H1 (cell line): ENCODE results near the gene KBTBD3. TPM values are rescaled to one million over a fixed set of nuclear protein-coding genes. Genes with fewer than 3 reads are reported as not detected.

Source experiments
- ASH2L ChIP-seq: fragments of 200-600, 300-600 bp; sonication (generic); IDR thresholded peaks from one replicate; pipeline ENCODE4 v1.7.1; 2017; ENCODE audit warnings: low read length
- BCL11A ChIP-seq, 2 experiments: IDR thresholded peaks; one replicate each; pipeline ENCODE4 v1.6.1; 2011; ENCODE audit warnings: low read depth in 2 of 2, low read length in 2 of 2, mild to moderate bottlenecking in 2 of 2
- CBX8 ChIP-seq: fragments of 300-800, 300-1000 bp; sonication (generic); IDR thresholded peaks from 2 replicates; pipeline ENCODE4 v1.7.1; 2016; ENCODE audit warnings: low read depth, low read length, borderline replicate concordance
- CEBPB ChIP-seq: IDR thresholded peaks from 2 replicates; pipeline ENCODE4 v1.6.1; 2012; ENCODE audit warnings: low read depth, low read length
- CHD1 ChIP-seq: IDR thresholded peaks from 2 replicates; pipeline ENCODE4 v1.6.1; 2012; ENCODE audit warnings: low read depth, low read length, improper control_type of control experiment
- CREB1 ChIP-seq: IDR thresholded peaks from 2 replicates; pipeline ENCODE4 v1.6.1; 2012; ENCODE audit warnings: inconsistent platforms
- EP300 ChIP-seq, 2 experiments: IDR thresholded peaks; 1 replicate in 1 of 2; 2 replicates in 1 of 2; pipeline ENCODE4 v1.6.1; 2011 to 2012; ENCODE audit warnings: low read depth in 2 of 2, low read length in 2 of 2, mild to moderate bottlenecking in 2 of 2, borderline replicate concordance in 1 of 2, inconsistent platforms in 1 of 2, moderate library complexity in 1 of 2
- EZH2 ChIP-seq: fragments of 200-600 bp; sonication (generic); IDR thresholded peaks from 2 replicates; pipeline ENCODE4 v1.7.1; 2012; ENCODE audit warnings: low read depth, mild to moderate bottlenecking, moderate library complexity, low read length, inconsistent platforms; ENCODE audit not compliant: severe bottlenecking
- FOSL1 ChIP-seq: IDR thresholded peaks from 2 replicates; pipeline ENCODE4 v1.6.1; 2011; ENCODE audit warnings: mild to moderate bottlenecking, low read depth, low read length, moderate library complexity; ENCODE audit not compliant: insufficient read depth
- GABPA ChIP-seq: IDR thresholded peaks from 2 replicates; pipeline ENCODE4 v1.6.1; 2011; ENCODE audit warnings: mild to moderate bottlenecking, low read length, moderate library complexity, borderline replicate concordance; ENCODE audit not compliant: insufficient read depth
- HDAC2 ChIP-seq, 2 experiments: fragments of 300-600 bp in 1 of 2; sonication (generic) in 1 of 2; IDR thresholded peaks; 2 replicates each; pipeline ENCODE4 v1.6.1; 2011 to 2012; ENCODE audit warnings: low read depth in 2 of 2, low read length in 2 of 2, mild to moderate bottlenecking in 2 of 2, moderate library complexity in 2 of 2, borderline replicate concordance in 1 of 2, inconsistent platforms in 1 of 2
- JUN ChIP-seq: IDR thresholded peaks from 2 replicates; pipeline ENCODE4 v1.6.1; 2011; ENCODE audit warnings: low read depth, mild to moderate bottlenecking, improper control_type of control experiment, low read length
- JUND ChIP-seq: IDR thresholded peaks from 2 replicates; pipeline ENCODE4 v1.6.1; 2011; ENCODE audit warnings: mild to moderate bottlenecking, improper control_type of control experiment, low read length
- MAFK ChIP-seq: IDR thresholded peaks from 2 replicates; pipeline ENCODE4 v1.6.1; 2012; ENCODE audit warnings: low read depth, mild to moderate bottlenecking, improper control_type of control experiment, low read length
- POLR2AphosphoS5 ChIP-seq: IDR thresholded peaks from 2 replicates; pipeline ENCODE4 v1.6.1; 2011; ENCODE audit warnings: low read depth, low read length
- RFX5 ChIP-seq: IDR thresholded peaks from 2 replicates; pipeline ENCODE4 v1.6.1; 2011; ENCODE audit warnings: low read depth, low read length, improper control_type of control experiment, borderline replicate concordance
- RNF2 ChIP-seq: fragments of 200-900, 300-1000 bp; sonication (generic); IDR thresholded peaks from 2 replicates; pipeline ENCODE4 v1.7.1; 2016; ENCODE audit warnings: borderline replicate concordance, low read depth, mild to moderate bottlenecking, antibody characterized with exemption, low read length; ENCODE audit not compliant: poor library complexity, severe bottlenecking; ENCODE audit errors: missing control alignments
- SIRT6 ChIP-seq: IDR thresholded peaks from one replicate; pipeline ENCODE4 v1.7.1; 2012; ENCODE audit warnings: low read length, inconsistent platforms
- SP1 ChIP-seq: IDR thresholded peaks from 2 replicates; pipeline ENCODE4 v1.6.1; 2011; ENCODE audit warnings: low read depth, low read length
- SP4 ChIP-seq: IDR thresholded peaks from 2 replicates; pipeline ENCODE4 v1.6.1; 2012; ENCODE audit warnings: low read length, inconsistent platforms
- TAF1 ChIP-seq: IDR thresholded peaks from 2 replicates; pipeline ENCODE4 v1.6.1; 2011; ENCODE audit warnings: mild to moderate bottlenecking, low read depth, low read length
- ZNF274 ChIP-seq: IDR thresholded peaks from 2 replicates; pipeline ENCODE4 v1.7.0; 2012; ENCODE audit warnings: low read length, borderline replicate concordance; ENCODE audit errors: extremely low read depth
- polyA plus RNA-seq, 7 experiments: library from polyadenylated mRNA; depleted of rRNA in 3 of 7; stranded (reverse) in 5 of 7; unstranded in 2 of 7; fragments of >200 nt in 5 of 7; fragments of 200-250 nt in 2 of 7; gene quantifications; 1 replicate in 5 of 7; 2 replicates in 1 of 7; 4 replicates in 1 of 7; pipeline versions ENCODE4 v1.2.1 to v1.2.3, GENCODE V29; 2011 to 2013; ENCODE audit warnings: missing spikeins in 2 of 7, mixed read lengths in 2 of 7
- total RNA-seq: library from RNA; stranded (reverse); fragmentation: NEBNext Ultra II Directional; extraction: Animal tissue kit (Norgen Biotek cat#: 25700); gene quantifications from 2 replicates; pipeline ENCODE4 v1.2.1, GENCODE V29; 2021
- TF ChIP-seq, protein P1 (sequence below): IDR thresholded peaks from 2 replicates; pipeline ENCODE4 v1.6.1; 2011; ENCODE audit warnings: low read length, improper control_type of control experiment

KBTBD3 gene
- total and polyA plus RNA-seq, 2 of the 8 experiments (the other 6 are each of a cell fraction or from before 2014, with no cell fraction given), result 1.2 to 6.1 TPM

DNA sequence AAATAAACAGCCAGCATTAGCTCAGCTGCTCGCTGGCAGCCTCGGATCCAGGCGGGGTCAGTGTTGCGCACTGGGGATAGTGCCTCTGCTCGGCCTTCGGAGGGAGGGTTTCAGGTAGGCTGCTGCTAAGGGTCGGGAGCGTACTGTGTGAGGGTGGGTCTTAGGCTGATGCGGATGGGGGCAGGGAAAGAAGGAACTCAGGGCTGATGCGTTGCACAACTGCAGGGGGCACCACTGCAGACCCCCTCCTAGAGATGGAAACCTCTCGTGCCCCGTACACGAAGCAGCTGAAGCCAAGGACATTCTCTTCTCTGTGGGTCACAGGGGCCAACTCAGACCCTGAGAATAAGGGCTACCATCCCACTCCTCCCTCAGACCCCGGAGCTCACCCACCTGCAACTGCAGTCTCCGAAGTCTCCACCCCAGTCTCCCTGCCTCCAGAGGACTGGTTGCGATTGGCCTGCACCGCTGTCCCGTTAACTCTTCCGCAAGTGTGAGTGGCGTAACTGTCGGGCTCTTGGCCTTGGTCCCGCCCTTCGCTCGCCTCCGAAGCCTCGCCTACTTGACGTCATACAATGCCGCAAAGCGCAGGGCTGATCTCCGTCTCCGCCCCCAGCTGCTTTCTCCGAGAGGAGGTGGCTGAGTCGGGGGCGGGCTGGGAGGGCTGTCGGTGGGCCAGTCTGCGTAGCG is at the start of gene KBTBD3 (continued):
- 0 out of 3 replicates have a peak, but pooled peaks of 1 of the 2 experiments have one; percentile 74 for TF ChIP-seq EP300 (IDR thresholded peaks at IDR 0.05; ENCODE audit: borderline replicate concordance in 1 of 2, low read depth in 2 of 2, low read length in 2 of 2)
- peak; percentile 81 for TF ChIP-seq CEBPB
- peak; percentile 89 for TF ChIP-seq TAF1
- no peak for TF ChIP-seq ZNF274
- peak in 1 of 2 experiments; percentile 56; a peak in 1 of 4 replicates for TF ChIP-seq HDAC2 (IDR thresholded peaks at IDR 0.05; ENCODE audit: borderline replicate concordance in 1 of 2, low read depth in 2 of 2, low read length in 2 of 2)
- TF ChIP-seq CREB1, result peak; percentile 87
- TF ChIP-seq SIRT6, result no peak
- TF ChIP-seq EZH2, result no peak
- TF ChIP-seq RNF2, result no peak
- 0 out of 2 replicates have a peak, but pooled peaks have one; percentile 7 for TF ChIP-seq JUND
- TF ChIP-seq FOSL1, result no peak
- TF ChIP-seq SP1, result peak; percentile 92
- TF ChIP-seq CBX8, result no peak
- TF ChIP-seq GABPA, result no peak
- TF ChIP-seq BCL11A (IDR thresholded peaks at IDR 0.05; ENCODE audit: low read depth in 2 of 2, low read length in 2 of 2), result no peak
- TF ChIP-seq SP4, result peak; percentile 34; the same call in 1 of the 2 replicates
- TF ChIP-seq, protein P1, sequence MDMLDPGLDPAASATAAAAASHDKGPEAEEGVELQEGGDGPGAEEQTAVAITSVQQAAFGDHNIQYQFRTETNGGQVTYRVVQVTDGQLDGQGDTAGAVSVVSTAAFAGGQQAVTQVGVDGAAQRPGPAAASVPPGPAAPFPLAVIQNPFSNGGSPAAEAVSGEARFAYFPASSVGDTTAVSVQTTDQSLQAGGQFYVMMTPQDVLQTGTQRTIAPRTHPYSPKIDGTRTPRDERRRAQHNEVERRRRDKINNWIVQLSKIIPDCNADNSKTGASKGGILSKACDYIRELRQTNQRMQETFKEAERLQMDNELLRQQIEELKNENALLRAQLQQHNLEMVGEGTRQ, result no peak
- no peak for TF ChIP-seq MAFK
- TF ChIP-seq JUN, result no peak
- no peak for TF ChIP-seq CHD1
- no peak for TF ChIP-seq RFX5
- TF ChIP-seq POLR2AphosphoS5, result peak; percentile 96
- TF ChIP-seq ASH2L, result peak; percentile 45
